Activated CD8-positive, alpha-beta memory T cell treated with anti-CD3 and anti-CD28 coated beads, Interleukin-2, amount 10 ng/mL, durations not matched to agents 7 days and 5 days (primary cell): ENCODE measurements around the gene RPS6KA1. TPM values are rescaled to one million over a fixed set of nuclear protein-coding genes. Genes with fewer than 3 reads are reported as not detected.
A peak's percentile ranks its signal among the peaks of the same experiment; 100 is the strongest.
"Not testable (repeated sequence)": the region's sequence is repeated elsewhere in the genome, so short reads cannot be mapped to it uniquely, and the experiment has no call there.

Source experiments
- ATAC-seq: fragments of 150-1000 bp; cut with Tn5 transposase; one replicate; pipeline ENCODE4 v1.10.0; 2021; ENCODE audit warnings: moderate library complexity
- CTCF ChIA-PET: fragments of 350-600 bp; sonication (Branson Sonifier 250); formaldehyde crosslinking; loops from one replicate; lab custom pipeline; 2021; ENCODE audit warnings: antibody characterized with exemption; lab: Charles Lee
- DNase-seq: peaks from one replicate; pipeline ENCODE4 v3.0.0-alpha.2; 2020
- H3K27ac Mint-ChIP-seq: one replicate; pipeline ENCODE4 v1.8.0; 2021; ENCODE audit warnings: mild to moderate bottlenecking, mixed read lengths
- H3K27me3 Mint-ChIP-seq: one replicate; pipeline ENCODE4 v1.8.0; 2021; ENCODE audit warnings: mixed read lengths
- H3K36me3 Mint-ChIP-seq: one replicate; pipeline ENCODE4 v1.8.0; 2021; ENCODE audit warnings: mild to moderate bottlenecking, mixed read lengths
- H3K4me1 Mint-ChIP-seq: one replicate; pipeline ENCODE4 v1.8.0; 2021; ENCODE audit warnings: mixed read lengths
- H3K4me3 Mint-ChIP-seq: one replicate; pipeline ENCODE4 v1.8.0; 2021; ENCODE audit warnings: mild to moderate bottlenecking, moderate library complexity, mixed read lengths
- H3K9me3 Mint-ChIP-seq: one replicate; pipeline ENCODE4 v1.8.0; 2022; ENCODE audit warnings: low read depth, mixed read lengths
- total RNA-seq, 2 experiments: library from RNA; stranded (reverse); gene quantifications; one replicate each; pipeline ENCODE4 v1.2.3, GENCODE V29; 2021

The RPS6KA1 gene
- total RNA-seq = 100 to 1,000 TPM; 158 to 181 TPM

- CTCF ChIA-PET = interaction anchor here (0.8 to 5.9 kb wide), 4 partner anchors 10 to 30 kb away, joined by 3 to 76 read pairs (median 7); no protein-coding TSS in a partner anchor
- Mint-ChIP-seq H3K27ac (peak within 1 kb of the TSS; percentile 81), H3K36me3 (no peaks in the 10 kb centered on the region), H3K9me3 (no peaks in the 10 kb centered on the region), H3K4me3 (peak within 1 kb of the TSS; percentile 79), H3K4me1 (peaks cover 32% of the 10 kb centered on the region), H3K27me3 (peaks cover 6% of the 10 kb centered on the region)
- ATAC-seq = peak; percentile 96
- peak; percentile 71 for DNase-seq
Observed at GRCh38 chr1:26529655-26530409, at the start of gene RPS6KA1. RPS6KA1 (plus strand) TSS chr1:26529761; CDS start chr1:26529921, 160 bp downstream.

- Mint-ChIP-seq H3K9me3 (no peaks in the 10 kb centered on the region), H3K27ac (no peak overlapping the region), H3K27me3 (no peaks in the 10 kb centered on the region), H3K4me1 (no peaks in the 10 kb centered on the region), H3K4me3 (no peak overlapping the region), H3K36me3 (peaks cover 11% of the 10 kb centered on the region)
- ATAC-seq = no peak
- no peak for DNase-seq
- CTCF ChIA-PET = interaction anchor here (2.0 kb wide), 1 partner anchor 12 kb away, joined by 6 read pairs; no protein-coding TSS in a partner anchor
Observed at GRCh38 chr1:26482921-26483320, 46.6 kb upstream of the RPS6KA1 start.

DNA sequence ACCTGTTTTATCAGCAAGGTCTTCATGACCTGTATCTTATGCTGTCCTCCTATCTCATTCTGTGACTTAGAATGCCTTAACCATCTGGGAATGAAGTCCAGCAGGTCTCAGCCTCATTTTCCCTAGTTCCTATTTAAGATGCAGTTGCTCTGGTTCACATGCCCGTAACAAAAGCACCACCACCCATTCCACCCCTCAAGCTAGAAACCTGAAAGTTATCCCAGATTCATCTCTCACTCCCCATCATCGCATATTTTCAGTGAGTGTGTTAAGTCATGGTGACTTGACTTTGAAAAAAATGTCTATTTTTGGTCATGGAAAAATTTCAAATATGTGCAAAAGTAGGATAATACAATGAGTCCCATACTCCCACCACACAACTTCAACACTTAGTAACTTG lies 45.6 kb upstream of the RPS6KA1 start:
- Mint-ChIP-seq H3K9me3 (no peaks in the 10 kb centered on the region), H3K4me1 (no peaks in the 10 kb centered on the region), H3K27ac (no peak overlapping the region), H3K4me3 (no peak overlapping the region), H3K27me3 (no peaks in the 10 kb centered on the region), H3K36me3 (peaks cover 5% of the 10 kb centered on the region)
- CTCF ChIA-PET = no interaction called here
- ATAC-seq = no peak
- no peak for DNase-seq

DNA sequence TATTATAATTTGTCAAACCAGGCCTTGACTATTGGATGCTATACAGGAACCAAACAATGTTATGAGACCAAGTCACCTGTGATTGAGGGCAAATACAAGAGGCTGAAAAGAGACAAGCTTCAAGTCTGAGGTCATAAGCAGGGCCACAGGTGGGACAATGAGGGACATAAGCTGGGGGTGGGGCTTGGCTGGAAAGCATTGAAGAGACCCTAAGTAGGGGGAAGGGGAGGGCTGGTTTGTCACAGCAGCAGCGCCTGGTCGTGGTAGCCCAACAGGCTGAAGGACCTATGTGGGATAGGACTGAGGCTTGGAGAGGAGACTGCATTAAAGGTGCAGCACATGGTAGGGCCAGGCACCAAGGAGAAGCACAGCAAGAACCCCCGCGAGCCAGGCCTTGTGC lies 39.4 kb upstream of the RPS6KA1 start:
- H3K36me3 Mint-ChIP-seq = no peaks in the 10 kb centered on the region
- no peak overlapping the region for H3K4me3 Mint-ChIP-seq
- no peaks in the 10 kb centered on the region for H3K9me3 Mint-ChIP-seq
- CTCF ChIA-PET = interaction anchor here (1.0 to 2.3 kb wide), 3 partner anchors 10 to 555 kb away, joined by 3 to 7 read pairs (median 7); no protein-coding TSS in a partner anchor
- peaks cover 2% of the 10 kb centered on the region for H3K4me1 Mint-ChIP-seq
- no peak overlapping the region for H3K27ac Mint-ChIP-seq
- H3K27me3 Mint-ChIP-seq = no peaks in the 10 kb centered on the region
- DNase-seq = no peak
- no peak for ATAC-seq

DNA sequence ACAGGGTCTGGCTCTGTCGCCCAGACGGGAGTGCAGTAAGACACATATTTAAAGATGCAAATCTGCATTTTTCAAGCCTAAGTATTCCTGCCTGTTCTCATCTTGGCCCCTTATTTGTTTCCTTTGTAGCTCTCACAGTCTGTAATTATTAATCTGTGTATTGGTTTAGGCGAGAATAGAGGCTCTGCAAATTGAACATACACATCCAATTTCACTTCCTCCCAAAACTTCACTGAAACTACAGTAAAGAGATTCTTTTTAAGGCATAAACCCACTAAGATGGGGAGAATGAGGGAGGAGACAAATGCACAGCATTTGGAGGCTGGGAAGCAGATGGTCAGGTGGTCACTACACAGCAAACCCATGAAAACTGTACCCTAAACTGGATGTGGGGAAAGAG lies 36.3 kb upstream of the RPS6KA1 start:
- no peaks in the 10 kb centered on the region for H3K9me3 Mint-ChIP-seq
- peaks cover 2% of the 10 kb centered on the region for H3K4me1 Mint-ChIP-seq
- H3K27me3 Mint-ChIP-seq = no peaks in the 10 kb centered on the region
- ATAC-seq = no peak
- no peak overlapping the region for H3K27ac Mint-ChIP-seq
- CTCF ChIA-PET = no interaction called here
- no peak overlapping the region for H3K4me3 Mint-ChIP-seq
- DNase-seq = no peak
- H3K36me3 Mint-ChIP-seq = no peaks in the 10 kb centered on the region

- H3K36me3 Mint-ChIP-seq = no peaks in the 10 kb centered on the region
Observed at GRCh38 chr1:26493938-26494337, 35.6 kb upstream of the RPS6KA1 start.

GRCh38 chr1:26496861-26497260 lies 32.7 kb upstream of the RPS6KA1 start:
- Mint-ChIP-seq H3K4me1 (peaks cover 12% of the 10 kb centered on the region), H3K27me3 (no peaks in the 10 kb centered on the region), H3K9me3 (no peaks in the 10 kb centered on the region), H3K36me3 (no peaks in the 10 kb centered on the region), H3K27ac (no peak overlapping the region), H3K4me3 (no peak overlapping the region)
- ATAC-seq = no peak
- CTCF ChIA-PET = no interaction called here
- DNase-seq = no peak

More at GRCh38 chr1:26493938-26494337, 35.6 kb upstream of the RPS6KA1 start:
- Mint-ChIP-seq H3K4me1 (peaks cover 3% of the 10 kb centered on the region), H3K4me3 (no peak overlapping the region), H3K27ac (no peak overlapping the region), H3K27me3 (no peaks in the 10 kb centered on the region), H3K9me3 (no peaks in the 10 kb centered on the region)
- DNase-seq (no peak), ATAC-seq (no peak)
- CTCF ChIA-PET = no interaction called here

- H3K27ac Mint-ChIP-seq = no peak overlapping the region
- no peak overlapping the region for H3K4me3 Mint-ChIP-seq
- ATAC-seq (no peak), DNase-seq (no peak)
- H3K9me3 Mint-ChIP-seq = no peaks in the 10 kb centered on the region
- CTCF ChIA-PET = interaction anchor here (1.5 to 4.9 kb wide), 7 partner anchors 10 to 291 kb away, joined by 3 to 82 read pairs (median 14); partner anchors contain the start of gene PIGV
- no peaks in the 10 kb centered on the region for H3K36me3 Mint-ChIP-seq
- H3K4me1 Mint-ChIP-seq = peaks cover 17% of the 10 kb centered on the region
- no peaks in the 10 kb centered on the region for H3K27me3 Mint-ChIP-seq
Observed at GRCh38 chr1:26498894-26499293, 30.7 kb upstream of the RPS6KA1 start.

GRCh38 chr1:26500488-26501175 lies 28.9 kb upstream of the RPS6KA1 start:
- H3K27me3 Mint-ChIP-seq = no peaks in the 10 kb centered on the region
- H3K4me3 Mint-ChIP-seq = peak overlapping the region; percentile 80
- DNase-seq (peak; percentile 93), ATAC-seq (peak; percentile 77)
- peaks cover 17% of the 10 kb centered on the region for H3K4me1 Mint-ChIP-seq
- no peaks in the 10 kb centered on the region for H3K9me3 Mint-ChIP-seq
- peak overlapping the region; percentile 95 for H3K27ac Mint-ChIP-seq
- H3K36me3 Mint-ChIP-seq = no peaks in the 10 kb centered on the region
- CTCF ChIA-PET = interaction anchor here (0.7 to 4.9 kb wide), 50 partner anchors 10 to 419 kb away, joined by 3 to 82 read pairs (median 4); partner anchors contain the start of genes DHDDS, GPN2, HMGN2 and PIGV

- not testable (repeated sequence) for H3K27ac Mint-ChIP-seq, DNase-seq, H3K36me3 Mint-ChIP-seq, H3K27me3 Mint-ChIP-seq, H3K4me1 Mint-ChIP-seq, ATAC-seq, H3K9me3 Mint-ChIP-seq, H3K4me3 Mint-ChIP-seq
- CTCF ChIA-PET = interaction anchor here (0.7 to 1.4 kb wide), 3 partner anchors 9 to 12 kb away, joined by 3 read pairs; no protein-coding TSS in a partner anchor
Observed at GRCh38 chr1:26510711-26511110, 18.9 kb upstream of the RPS6KA1 start.

DNA sequence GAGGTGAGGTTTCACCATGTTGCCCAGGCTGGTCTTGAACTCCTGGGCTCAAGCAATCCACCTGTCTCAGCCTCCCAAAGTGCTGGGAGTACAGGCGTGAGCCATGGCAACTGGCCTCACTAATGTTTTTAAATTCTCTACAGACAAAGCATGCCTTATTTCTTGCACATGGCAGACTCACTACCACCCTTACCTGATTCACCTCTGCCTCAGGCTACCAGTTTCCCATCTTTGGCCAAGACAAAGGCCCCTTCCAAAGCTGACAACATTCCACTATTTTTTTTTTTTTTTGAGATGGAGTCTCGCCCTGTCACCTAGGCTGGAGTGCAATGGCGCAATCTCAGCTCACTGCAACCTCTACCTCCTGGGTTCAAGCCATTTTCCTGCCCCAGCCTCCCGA lies 13.7 kb upstream of the RPS6KA1 start:
- not testable (repeated sequence) for H3K36me3 Mint-ChIP-seq, ATAC-seq, H3K4me3 Mint-ChIP-seq, DNase-seq, H3K4me1 Mint-ChIP-seq, H3K9me3 Mint-ChIP-seq, H3K27ac Mint-ChIP-seq, H3K27me3 Mint-ChIP-seq
- CTCF ChIA-PET = interaction anchor here (1.0 to 4.6 kb wide), 4 partner anchors 10 to 23 kb away, joined by 3 to 23 read pairs (median 8); no protein-coding TSS in a partner anchor

GRCh38 chr1:26516987-26517765 lies 12.4 kb upstream of the RPS6KA1 start:
- Mint-ChIP-seq H3K36me3 (no peaks in the 10 kb centered on the region), H3K27me3 (peaks cover 11% of the 10 kb centered on the region), H3K27ac (no peak overlapping the region)

GRCh38 chr1:26517766-26518049 lies 11.9 kb upstream of the RPS6KA1 start:
- CTCF ChIA-PET = interaction anchor here (1.7 to 4.6 kb wide), 2 partner anchors 18 to 21 kb away, joined by 6 to 23 read pairs; no protein-coding TSS in a partner anchor
- Mint-ChIP-seq H3K4me3 (no peak overlapping the region), H3K27me3 (peaks cover 12% of the 10 kb centered on the region), H3K9me3 (no peaks in the 10 kb centered on the region), H3K4me1 (no peaks in the 10 kb centered on the region), H3K36me3 (no peaks in the 10 kb centered on the region), H3K27ac (no peak overlapping the region)
- DNase-seq (no peak), ATAC-seq (no peak)

More at GRCh38 chr1:26516987-26517765, 12.4 kb upstream of the RPS6KA1 start:
- CTCF ChIA-PET = interaction anchor here (0.6 to 4.6 kb wide), 5 partner anchors 11 to 101 kb away, joined by 3 to 23 read pairs (median 4); no protein-coding TSS in a partner anchor
- H3K4me3 Mint-ChIP-seq = no peak overlapping the region
- no peak for DNase-seq
- no peaks in the 10 kb centered on the region for H3K4me1 Mint-ChIP-seq
- H3K9me3 Mint-ChIP-seq = no peaks in the 10 kb centered on the region
- ATAC-seq = no peak
